HS-27A (cell line): ENCODE measurements around the gene EEFSEC.
A peak's percentile ranks its signal among the peaks of the same experiment; 100 is the strongest.

Experiments
- DNase-seq: peaks from one replicate; pipeline ENCODE4 v3.0.0-alpha.2; 2012; ENCODE audit warnings: low read depth, missing footprints

EEFSEC gene

DNA sequence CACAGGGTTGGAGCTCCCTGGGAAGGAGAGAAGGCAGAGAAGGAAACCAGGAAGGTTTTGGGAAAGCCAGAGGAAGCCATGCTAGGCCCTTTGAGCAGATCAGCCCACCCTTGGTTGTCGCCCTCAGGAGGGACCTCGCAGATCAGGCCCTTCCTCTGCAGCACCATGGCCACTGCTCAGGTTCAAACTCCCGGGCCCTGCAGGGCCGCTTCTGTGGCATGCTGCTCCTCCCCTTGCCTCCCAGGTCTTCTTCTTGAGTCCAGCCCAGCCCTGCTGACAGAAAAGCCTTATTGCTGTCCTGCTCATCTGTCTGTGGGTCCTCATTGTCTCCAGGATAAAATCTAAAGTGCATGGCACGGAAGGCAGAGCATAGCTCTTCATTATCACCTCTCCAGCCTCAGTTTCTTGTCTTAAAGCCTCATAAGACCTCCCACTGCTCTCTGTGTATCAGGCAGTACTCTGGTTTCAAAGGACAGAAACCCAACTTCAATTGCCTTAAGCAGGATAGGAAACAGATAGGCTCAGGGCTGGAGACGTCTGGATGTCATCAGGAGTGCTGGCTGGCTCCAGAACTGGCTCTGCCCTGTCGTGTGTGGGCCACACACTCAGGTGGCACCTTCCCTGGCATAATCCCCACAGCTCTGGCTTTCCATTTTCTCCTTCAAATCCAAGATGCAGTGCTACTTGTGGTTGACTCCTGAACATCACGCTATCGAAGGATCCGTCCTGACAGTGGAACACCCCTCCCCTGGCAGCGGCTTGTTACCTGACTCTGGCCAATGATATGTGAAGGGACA lies 118.5 kb downstream of the EEFSEC start:
- no peak for DNase-seq

DNA sequence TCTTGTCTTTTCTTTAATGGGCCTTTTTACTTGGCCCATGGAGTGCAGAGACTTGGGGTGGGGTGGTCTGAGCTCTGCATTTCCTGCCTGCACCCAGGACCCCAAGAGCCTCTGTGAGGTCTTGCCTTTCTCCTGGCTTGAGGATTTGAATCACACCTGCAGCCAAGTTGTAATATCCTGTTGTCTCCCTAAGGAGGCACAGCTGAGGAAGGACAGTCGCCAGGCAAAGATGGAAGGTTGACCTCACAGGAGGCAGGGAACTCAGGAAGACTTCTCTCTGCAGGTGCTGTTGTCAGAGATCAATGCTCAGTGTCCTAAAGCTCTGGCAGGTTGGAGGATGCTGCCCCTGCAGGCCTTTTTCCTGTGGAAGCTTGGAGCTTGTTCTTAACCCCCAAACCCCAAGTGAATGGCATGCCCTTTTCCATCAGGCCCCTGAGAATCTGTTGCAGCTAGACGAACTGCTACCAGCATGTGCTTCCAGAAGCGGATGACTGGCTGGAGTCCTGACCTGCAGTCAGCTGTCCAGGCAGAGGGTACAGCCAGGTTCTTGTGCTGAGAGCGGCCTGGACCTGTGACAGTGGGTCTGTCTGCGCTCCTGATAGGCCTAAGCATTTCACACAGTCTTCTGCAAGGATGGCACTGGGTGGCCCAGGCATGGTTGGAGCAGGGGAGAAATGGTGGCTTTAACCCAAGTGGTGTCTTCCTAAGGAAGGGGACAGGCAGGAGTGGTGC lies 120.0 kb downstream of the EEFSEC start:
- DNase-seq = no peak

DNA sequence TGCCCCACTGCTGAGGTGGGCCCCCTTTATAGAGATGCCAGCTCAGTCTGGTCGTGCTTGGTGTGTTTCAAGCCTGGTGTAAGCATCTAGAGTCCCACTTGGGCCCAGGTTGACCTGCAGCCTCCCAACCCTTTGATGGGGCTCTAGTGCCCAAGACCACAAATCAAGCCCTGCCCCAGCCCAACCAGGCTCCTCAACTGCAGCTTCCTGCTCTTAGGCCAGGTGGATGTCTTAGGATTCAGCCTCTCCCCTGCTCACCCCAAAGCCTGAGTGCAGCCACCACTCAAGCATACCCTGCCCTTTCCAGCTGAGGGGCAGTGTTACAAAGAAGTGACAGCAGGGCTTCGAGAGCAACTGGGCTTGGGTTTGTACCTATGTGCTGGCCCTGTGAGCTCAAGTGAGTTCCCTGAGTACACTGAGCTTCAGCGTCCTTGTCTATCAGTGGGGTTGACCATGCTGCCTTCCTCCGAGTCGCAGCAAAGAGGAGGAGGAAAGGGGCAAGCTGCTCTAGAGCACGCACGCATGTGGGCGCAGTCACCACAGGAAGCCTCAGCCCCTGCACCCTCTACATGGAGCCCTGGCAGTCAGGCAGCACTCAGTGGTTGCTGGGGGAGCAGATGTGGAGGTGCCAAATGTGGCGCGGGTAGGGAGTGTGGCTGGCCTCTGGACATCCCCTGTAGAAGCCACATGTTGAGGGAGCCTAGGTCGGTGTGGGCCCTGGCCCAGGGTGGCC lies 120.7 kb downstream of the EEFSEC start:
- no peak for DNase-seq

DNA sequence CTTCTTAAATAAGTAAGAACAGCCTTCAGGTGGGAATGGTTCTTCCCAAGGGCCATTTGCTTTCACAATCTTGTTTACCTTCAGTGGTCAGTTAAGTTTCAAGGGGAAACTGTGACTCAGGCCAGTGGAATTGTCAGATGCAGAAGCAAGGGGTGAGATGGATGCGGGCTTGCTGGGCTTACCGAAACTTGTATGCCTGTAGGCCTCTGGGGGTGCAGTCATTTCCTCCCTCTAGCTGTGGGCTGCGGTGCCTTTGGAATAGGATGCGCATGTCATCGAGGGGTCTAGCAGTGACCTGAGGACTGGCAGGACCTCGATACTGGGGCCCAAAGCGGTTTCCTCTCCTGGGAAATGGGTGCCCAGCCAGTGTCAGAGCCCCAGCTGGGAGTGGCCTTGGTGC lies 121.6 kb downstream of the EEFSEC start:
- DNase-seq = peak; percentile 50

DNA sequence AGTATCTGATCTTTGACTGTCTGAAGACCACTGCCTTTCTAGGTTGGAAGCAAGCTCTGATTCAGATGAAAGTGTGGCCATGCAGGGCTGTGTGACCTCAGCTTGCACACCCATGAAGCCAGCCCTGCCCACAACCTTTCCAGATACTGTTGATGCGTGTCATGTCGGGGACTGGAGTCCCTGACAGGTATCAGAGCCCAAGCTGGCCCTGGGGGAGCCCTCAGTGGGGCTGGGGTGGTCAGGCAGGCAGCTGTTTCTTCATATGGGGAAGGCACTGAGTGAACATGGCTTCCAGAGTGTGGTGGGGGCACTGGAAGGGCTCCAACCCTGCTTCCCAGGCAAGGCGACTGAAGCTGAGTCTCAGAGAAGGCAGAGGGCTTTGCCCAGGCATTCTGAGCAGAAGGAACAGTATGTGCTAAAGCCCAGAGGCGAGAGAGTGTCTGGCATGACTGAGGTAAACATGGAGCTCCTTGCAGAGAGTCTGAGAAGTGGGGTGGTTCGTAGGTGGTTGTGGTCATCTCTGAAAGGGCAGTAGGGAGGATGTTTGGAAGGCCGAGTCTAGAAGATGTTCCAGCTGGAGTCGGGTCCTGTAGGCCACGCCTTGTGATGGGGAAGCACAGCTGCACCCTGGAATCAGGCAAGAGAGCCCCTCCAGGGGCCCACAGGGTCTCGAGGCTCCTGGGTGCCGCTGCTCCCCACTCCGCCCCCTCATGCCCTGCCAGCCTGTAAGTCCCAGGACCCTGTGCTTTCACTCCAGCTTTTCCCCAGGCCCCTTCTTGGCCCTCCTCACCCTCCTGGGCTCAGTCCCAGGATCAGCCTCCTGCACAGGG lies 122.2 kb downstream of the EEFSEC start:
- no peak for DNase-seq

DNA sequence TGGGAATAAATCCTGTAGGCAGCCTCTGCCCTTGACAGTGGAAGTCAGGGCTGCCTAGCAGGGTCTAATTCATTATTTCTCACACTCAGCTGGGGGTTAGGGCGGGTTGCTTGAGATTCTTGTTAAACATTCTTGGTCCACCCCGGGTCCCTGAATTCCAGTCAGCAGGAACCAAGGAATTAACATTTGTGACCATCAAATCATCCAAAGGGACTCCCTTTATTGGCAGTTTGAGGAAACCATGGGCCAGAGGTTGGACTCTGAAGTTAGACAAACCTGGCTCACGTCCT lies 122.8 kb downstream of the EEFSEC start:
- DNase-seq = no peak

DNA sequence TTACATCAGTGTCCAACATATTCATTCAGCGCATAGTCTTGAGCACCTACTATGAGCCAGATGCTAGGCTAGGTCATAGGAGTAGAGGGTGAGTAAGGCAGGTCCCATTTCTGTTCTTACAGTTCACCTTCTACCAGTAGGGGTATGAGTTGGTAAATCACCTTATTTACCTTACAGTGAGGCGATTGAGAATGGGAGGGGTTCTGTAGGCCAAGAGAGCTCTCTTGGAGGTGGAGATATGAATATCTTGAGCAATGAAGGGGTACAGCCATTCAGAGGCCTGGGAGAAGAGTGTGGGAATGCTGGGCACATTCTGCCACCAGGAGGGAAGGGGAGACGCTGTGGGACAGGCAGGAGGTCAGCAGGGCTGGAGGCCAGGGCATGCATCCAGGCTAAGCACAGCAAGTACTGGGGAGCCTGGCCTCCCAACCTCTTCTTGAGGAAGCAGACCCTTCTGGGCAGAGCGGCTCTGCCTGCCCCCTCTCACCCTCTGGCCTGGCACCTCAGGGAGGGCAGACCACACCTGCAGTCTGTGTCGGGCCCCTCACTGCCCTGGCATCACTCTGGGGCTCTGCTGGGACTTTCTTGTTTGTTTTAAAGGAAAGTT lies 123.4 kb downstream of the EEFSEC start:
- DNase-seq = no peak

DNA sequence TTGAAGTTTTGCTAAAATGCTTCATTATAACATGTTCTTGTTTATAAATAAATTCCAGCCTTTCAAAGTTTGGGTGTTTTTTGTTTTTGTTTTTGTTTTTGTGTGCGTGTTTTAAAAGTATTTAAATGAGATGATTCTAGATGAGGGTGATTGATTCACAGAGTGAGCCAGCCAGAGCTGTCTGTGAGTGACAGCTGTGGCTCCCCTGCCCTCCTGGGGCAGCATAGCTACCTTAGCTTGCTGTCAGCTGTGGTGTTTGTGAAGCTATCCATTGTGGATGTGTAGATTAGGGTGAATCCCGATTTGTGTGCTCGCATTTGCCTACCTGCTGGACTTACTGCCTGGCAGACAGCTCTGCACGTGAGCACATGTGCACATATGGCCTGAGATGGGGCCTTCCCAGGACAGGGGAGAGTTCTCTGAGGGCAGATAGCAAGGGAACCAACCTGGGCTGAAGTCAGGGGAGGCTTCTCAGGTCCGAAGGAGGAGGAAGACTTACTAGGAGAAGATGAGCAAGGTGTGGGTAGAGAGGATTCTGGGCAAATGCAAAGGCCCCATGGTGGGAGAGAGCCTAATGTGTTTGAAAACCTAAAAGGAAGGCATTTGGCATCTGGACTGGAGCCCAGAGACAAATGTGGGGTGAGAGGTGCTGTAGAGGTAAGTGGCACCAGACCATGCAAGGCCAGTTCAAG lies 124.2 kb downstream of the EEFSEC start:
- DNase-seq = no peak

DNA sequence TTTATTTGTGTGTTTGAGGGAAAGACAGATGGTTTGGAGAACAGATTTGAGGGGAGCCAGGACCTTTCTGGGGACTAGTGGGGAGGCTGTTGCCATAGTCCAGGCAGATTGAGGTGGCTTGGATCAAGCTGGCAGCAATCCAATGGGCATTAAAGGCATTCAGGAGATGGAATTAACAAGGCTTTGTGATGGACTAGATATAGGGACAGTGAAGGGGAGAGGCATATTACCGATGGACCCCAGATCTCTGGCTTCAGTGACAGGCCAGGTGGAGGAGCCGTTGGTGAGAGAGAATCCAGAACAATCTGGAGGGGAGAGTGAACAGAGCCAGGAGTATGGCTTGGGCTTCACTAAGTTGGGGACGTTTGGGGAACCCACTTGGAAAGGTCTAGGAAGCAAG lies 124.8 kb downstream of the EEFSEC start:
- DNase-seq = no peak

DNA sequence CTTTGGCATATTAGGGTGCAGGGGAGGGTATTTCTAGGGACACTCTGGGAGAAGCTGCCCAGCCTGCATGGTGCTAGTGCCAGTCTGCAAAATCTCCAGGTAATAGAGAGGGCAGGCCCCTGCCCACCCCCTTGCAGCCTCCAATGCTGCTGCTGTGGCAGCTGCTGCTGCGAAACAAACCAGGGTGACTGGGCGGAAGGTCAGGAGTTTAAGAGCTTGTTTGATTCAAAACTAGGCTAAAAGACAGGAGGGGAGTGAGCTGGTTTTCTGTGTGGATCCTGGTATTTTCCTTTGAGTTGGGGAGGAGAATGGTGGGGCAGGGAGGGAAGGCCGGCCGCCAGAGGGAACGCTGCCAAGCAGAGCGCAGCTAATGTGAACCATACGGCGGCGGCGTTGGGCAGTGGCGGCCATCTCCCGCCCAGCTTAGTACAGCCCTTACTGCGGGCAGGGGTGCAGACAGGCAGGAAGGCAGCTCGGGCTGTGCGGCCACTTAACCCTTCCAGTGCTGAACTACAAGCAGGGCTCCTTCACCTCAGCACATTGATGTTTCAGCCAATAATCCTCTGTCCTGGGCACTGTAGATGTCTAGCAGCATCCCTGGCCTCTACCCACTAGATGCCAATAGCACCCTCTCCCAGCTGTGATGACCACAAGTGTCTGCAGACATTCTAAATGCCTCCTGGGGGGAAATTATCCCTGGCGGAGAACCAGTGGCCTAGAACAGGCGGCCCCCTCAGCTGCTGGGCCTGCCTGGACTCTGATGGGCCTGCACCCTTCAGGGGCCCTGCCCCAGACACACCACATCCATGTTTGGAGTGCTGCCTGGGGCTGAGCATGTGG lies 125.7 kb downstream of the EEFSEC start:
- no peak for DNase-seq

DNA sequence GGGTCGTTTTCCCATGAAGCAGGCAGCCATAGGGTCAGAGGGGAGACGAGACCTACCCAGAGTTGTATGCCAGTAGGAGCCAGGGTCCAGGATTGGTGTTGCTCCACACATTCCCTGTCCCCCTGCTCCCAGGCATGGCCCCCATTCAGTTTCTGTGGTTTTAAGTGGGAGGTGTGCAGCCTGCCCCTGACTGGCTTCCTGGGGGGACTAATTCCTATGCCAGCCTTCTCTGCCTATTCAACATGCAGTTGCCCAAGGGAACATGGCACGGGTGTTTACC lies 126.3 kb downstream of the EEFSEC start:
- no peak for DNase-seq

DNA sequence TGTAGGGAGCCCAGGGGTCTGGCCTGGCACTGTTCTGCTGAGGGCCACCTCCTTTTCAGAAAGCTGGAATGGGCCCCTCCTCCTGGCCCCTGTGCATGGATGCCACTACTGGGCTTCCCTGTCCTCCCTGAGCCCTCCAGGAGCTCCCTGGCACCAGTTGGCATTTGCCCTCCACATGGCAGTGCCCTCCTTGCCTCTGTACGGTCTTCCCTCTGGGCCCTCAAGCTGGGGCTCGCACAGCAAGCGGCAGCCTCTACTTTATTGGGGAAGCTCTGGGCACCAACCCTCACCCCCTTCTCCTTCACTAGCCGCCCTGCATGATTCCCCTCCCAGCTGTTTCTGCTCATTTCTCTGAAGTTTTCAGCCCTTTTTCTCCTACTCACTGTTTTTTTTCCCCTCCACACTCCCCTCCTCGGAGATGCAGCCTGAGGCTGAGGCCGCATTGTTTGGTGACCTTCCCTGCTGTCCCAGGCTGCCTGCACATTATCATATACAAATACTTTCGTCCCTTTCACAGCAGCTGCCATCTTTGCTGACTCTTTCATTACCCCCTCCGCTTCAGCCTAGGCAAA lies 127.3 kb downstream of the EEFSEC start:
- DNase-seq = no peak

DNA sequence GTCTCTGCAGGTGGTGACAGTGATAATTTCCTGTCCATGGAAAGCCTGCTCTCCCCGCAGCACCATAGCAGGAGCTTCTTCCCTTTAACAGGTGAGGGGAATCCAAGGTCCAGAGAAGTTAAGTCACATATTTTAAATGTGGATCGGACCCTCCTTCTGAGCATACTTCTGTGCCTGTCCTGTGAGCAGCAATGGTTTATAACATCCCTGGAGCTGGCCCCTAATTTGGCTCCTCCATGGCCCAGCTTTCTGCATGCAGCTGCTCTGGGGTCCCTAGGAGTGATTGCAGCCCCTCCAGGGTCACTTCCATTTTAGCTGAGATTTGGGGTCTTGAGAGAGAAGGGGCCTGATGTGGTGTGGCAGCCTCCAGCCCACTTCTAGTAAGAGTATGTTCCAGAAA lies 127.8 kb downstream of the EEFSEC start:
- DNase-seq = no peak

DNA sequence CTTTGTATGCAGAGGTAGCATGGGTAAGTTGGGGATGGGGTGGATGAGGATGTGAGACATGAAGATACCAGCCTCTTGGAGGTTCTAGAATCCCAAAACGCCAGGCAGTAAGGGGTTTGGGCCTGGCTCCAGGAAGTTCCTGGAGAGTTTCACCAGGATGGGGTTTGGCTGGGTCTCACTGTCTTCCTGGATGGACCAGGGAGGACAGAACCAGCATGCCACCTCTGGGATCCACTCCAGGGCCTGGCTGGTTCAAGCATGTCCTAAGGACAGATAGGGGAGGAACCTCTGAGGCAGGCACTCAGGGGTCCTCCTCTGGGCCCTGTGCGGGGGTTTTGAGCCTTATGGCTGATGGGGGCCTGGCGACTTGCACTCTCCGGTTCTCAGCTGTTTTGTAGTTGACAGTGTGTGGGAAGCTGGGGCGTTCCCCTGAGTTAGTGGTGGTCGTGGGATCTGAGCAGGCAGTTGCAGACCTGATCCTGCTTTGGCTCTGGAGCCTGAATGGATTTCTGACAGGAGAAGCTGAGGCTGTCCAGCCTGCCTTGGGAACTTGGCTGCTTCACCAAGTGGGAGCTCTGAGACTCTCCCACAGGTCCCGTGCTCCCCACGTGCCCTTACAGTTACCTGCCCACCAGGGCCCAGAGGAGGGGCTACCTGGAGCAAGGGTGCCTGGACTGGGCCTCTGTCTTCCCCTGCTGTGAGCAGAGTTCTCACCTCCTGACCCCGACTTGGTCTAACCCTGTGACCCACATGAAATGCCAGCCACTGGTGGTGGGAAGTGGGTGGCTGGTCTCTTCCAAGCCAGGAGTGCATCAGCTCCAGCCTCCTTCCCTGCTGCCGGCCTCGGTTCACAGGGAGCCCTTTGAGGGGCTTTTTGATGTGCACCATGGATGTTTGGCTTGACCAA lies 128.4 kb downstream of the EEFSEC start:
- DNase-seq = no peak

DNA sequence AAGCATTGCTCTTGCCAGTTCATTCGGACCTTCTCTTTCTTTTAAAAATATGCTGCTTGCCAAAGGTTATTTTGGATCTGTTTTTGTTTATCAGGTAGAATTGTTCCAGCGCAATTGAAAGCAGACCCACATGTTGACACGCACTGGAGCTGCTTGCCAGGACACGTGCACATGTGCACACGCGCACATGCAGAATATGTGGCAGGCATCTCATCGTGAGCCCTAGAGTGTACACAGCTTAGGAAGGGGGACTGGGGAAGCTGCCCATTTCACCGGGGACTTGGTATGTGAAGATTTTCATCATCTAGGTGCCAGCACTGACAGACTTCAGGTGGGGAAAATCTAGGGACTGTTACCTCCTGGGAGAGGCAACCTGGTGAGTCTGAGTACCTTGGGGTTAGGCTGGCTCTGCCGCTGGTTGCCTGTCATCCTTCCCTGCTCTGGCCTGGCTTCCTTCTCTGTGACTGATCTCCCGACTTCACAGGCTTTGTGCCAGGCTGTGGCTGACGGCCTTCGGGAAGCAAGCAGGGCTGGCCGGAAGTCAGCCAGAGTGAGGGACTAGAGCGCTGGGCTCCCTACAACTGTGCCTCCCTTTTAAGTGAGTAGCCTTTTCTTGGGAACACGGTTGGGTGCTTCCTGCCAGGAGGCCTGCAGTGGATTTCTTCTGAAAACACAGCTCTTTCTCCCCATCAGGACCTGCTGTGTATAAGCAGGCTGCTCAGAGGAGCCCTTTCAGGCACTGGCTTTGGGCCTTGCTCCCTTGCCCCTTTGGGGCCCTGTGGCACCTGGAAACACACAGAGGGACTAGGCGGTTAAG lies 129.3 kb downstream of the EEFSEC start:
- DNase-seq = no peak

DNA sequence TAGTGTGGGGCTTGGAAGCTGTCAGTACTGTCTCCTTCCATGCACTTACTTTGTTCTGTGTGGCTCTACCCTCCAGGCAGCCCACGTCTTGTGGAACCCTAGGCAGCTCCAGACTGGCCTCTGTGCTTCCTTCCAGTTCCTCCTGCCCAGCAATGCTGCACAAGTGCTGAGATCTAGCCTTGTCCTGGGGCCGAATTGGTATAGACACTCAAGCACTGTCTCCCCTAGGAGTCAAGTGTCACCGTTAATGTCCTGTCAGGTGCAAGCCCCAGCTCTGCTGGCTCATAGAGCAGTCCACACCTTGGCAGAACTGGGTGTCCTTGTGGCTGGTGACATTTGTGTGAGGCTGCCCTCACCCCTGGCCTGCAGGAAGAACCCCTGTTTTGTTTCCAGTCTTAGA lies 130.1 kb downstream of the EEFSEC start:
- no peak for DNase-seq

DNA sequence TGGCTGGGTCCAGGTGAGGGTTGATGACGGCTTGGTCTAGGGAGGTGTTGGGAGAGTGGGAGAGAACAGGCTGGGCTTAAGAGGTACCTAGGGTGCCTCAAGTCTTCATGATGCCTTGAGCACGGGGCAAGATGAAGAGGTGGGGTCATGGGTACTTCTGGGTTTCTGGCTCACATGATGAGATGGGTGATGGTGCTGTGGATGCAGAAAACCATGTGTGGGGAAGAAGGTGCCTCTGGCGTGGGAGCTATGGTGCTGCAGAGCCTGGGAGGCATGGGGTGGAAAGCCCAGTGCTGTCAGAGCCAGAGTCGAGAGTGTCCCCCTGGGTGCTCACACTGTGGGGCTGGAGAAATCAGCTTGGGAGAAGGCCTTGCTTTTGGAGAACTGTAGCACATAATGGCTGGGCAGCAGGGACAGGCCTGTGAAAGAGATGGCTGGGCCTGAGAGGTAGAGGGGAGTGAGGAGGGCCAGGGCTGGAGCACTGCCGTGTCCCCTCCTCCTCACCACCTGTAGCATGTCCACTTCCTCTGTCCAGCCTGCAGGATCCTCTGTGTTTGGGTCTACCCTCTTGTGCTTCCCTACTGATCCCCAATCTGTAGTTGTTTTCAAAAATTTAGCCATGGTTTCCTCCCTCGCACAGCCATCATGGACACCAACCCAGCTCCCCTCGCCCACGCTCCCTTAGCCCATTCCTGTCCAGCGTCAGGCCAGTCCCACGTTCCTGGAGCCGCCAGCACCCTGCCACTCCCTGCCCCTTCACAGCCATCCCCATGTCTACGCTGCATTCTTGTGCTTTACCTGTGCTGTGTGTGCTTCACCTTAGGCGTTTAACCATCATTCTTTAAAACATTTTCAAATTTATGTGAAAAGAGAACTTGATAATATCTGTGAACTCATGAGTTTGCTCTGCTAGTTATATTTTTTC lies 132.0 kb downstream of the EEFSEC start:
- DNase-seq = no peak
